GM18909 (cell line): ENCODE data around the gene DNAJC4.
A peak's percentile ranks its signal among the peaks of the same experiment; 100 is the strongest.

ENCODE experiments used
- ATAC-seq: cut with Tn5 transposase; IDR thresholded peaks from one replicate; pipeline ENCODE4 v1.9.1; 2021; ENCODE audit warnings: mild to moderate bottlenecking; ENCODE audit not compliant: unreplicated experiment, poor library complexity

Gene DNAJC4

GRCh38 chr11:64227405-64227956 lies 2.9 kb upstream of the DNAJC4 start:
- no peak for ATAC-seq

- ATAC-seq, result no peak
Measured at GRCh38 chr11:64229090-64229743, 1.1 kb upstream of the DNAJC4 start.

GRCh38 chr11:64229744-64230170 lies 591 bp upstream of the DNAJC4 start:
- ATAC-seq, result no peak

- no peak for ATAC-seq
Measured at GRCh38 chr11:64230985-64231365, 627 bp downstream of the DNAJC4 start.

- no peak for ATAC-seq
Measured at GRCh38 chr11:64231546-64231945, 1.2 kb downstream of the DNAJC4 start.

- ATAC-seq, result no peak
Measured at GRCh38 chr11:64232182-64232966, 2.0 kb downstream of the DNAJC4 start.

- no peak for ATAC-seq
Measured at GRCh38 chr11:64232967-64233315, 2.6 kb downstream of the DNAJC4 start.

- ATAC-seq, result peak; percentile 41
Measured at GRCh38 chr11:64233913-64234586, 3.7 kb downstream of the DNAJC4 start, which contains the start of gene VEGFB. Gene VEGFB, plus strand, starts transcription at chr11:64234584. Its CDS starts 250 bp downstream, at chr11:64234834.

- ATAC-seq, result peak; percentile 23
Measured at GRCh38 chr11:64234647-64235379, 4.5 kb downstream of the DNAJC4 start.

- no peak for ATAC-seq
Measured at GRCh38 chr11:64235437-64236161, 5.3 kb downstream of the DNAJC4 start.

- no peak for ATAC-seq
Measured at GRCh38 chr11:64237484-64237951, 7.2 kb downstream of the DNAJC4 start.

GRCh38 chr11:64238076-64238475 lies 7.7 kb downstream of the DNAJC4 start:
- no peak for ATAC-seq

- no peak for ATAC-seq
Measured at GRCh38 chr11:64238999-64239398, 8.7 kb downstream of the DNAJC4 start.

- ATAC-seq, result no peak
Measured at GRCh38 chr11:64239662-64240434, 9.5 kb downstream of the DNAJC4 start.

GRCh38 chr11:64240435-64241240 lies 10.3 kb downstream of the DNAJC4 start, which contains the start of gene FKBP2:
Gene FKBP2, plus strand, starts transcription at chr11:64241095. Its CDS starts 1,293 bp downstream, at chr11:64242388.
- ATAC-seq, result peak; percentile 59

- peak; percentile 70 for ATAC-seq
Measured at GRCh38 chr11:64241241-64241490, 10.8 kb downstream of the DNAJC4 start.

GRCh38 chr11:64241491-64242374 lies 11.4 kb downstream of the DNAJC4 start:
- ATAC-seq, result peak; percentile 3
